ENCODE results near the gene AFTPH.

Gene AFTPH

GRCh38 chr2:64593035-64593655, 69.0 kb downstream of the AFTPH start:
- peak; percentile 50 for DNase-seq (ENCODE audit: low spot score)

- peak; percentile 93 for DNase-seq (ENCODE audit: low spot score)
Observed at GRCh38 chr2:64594226-64594989, 70.3 kb downstream of the AFTPH start.

GRCh38 chr2:64595397-64596176, 71.5 kb downstream of the AFTPH start:
- DNase-seq (ENCODE audit: low spot score), result peak; percentile 7

GRCh38 chr2:64598226-64598625, 74.1 kb downstream of the AFTPH start:
- no peak for DNase-seq (ENCODE audit: low spot score)

- DNase-seq (ENCODE audit: low spot score), result peak; percentile 26
Observed at GRCh38 chr2:64599469-64599868, 75.3 kb downstream of the AFTPH start.

- DNase-seq (ENCODE audit: low spot score), result no peak
Observed at GRCh38 chr2:64601034-64601754, 77.1 kb downstream of the AFTPH start.

GRCh38 chr2:64601785-64602391, 77.8 kb downstream of the AFTPH start:
- DNase-seq (ENCODE audit: low spot score), result no peak

GRCh38 chr2:64602436-64602835, 78.3 kb downstream of the AFTPH start:
- no peak for DNase-seq (ENCODE audit: low spot score)

- DNase-seq (ENCODE audit: low spot score), result no peak
Observed at GRCh38 chr2:64604155-64604554, 80.0 kb downstream of the AFTPH start.

- DNase-seq (ENCODE audit: low spot score), result no peak
Observed at GRCh38 chr2:64605026-64605471, 80.9 kb downstream of the AFTPH start.

GRCh38 chr2:64605991-64606478, 81.9 kb downstream of the AFTPH start:
- DNase-seq (ENCODE audit: low spot score), result no peak

- peak; percentile 95 for DNase-seq (ENCODE audit: low spot score)
Observed at GRCh38 chr2:64606479-64607363, 82.6 kb downstream of the AFTPH start.

- peak; percentile 10 for DNase-seq (ENCODE audit: low spot score)
Observed at GRCh38 chr2:64607381-64608304, 83.5 kb downstream of the AFTPH start.

- no peak for DNase-seq (ENCODE audit: low spot score)
Observed at GRCh38 chr2:64608867-64609226, 84.7 kb downstream of the AFTPH start.

- DNase-seq (ENCODE audit: low spot score), result peak; percentile 63
Observed at GRCh38 chr2:64609227-64609941, 85.3 kb downstream of the AFTPH start.

GRCh38 chr2:64609942-64610281, 85.8 kb downstream of the AFTPH start:
- no peak for DNase-seq (ENCODE audit: low spot score)

GRCh38 chr2:64610316-64610855, 86.3 kb downstream of the AFTPH start:
- no peak for DNase-seq (ENCODE audit: low spot score)

GRCh38 chr2:64612575-64613195, 88.6 kb downstream of the AFTPH start:
- DNase-seq (ENCODE audit: low spot score), result no peak
